ENCODE results near the gene FAH.
"Not testable (repeated sequence)": the region's sequence is repeated elsewhere in the genome, so short reads cannot be mapped to it uniquely, and the experiment has no call there.

The FAH gene

DNA sequence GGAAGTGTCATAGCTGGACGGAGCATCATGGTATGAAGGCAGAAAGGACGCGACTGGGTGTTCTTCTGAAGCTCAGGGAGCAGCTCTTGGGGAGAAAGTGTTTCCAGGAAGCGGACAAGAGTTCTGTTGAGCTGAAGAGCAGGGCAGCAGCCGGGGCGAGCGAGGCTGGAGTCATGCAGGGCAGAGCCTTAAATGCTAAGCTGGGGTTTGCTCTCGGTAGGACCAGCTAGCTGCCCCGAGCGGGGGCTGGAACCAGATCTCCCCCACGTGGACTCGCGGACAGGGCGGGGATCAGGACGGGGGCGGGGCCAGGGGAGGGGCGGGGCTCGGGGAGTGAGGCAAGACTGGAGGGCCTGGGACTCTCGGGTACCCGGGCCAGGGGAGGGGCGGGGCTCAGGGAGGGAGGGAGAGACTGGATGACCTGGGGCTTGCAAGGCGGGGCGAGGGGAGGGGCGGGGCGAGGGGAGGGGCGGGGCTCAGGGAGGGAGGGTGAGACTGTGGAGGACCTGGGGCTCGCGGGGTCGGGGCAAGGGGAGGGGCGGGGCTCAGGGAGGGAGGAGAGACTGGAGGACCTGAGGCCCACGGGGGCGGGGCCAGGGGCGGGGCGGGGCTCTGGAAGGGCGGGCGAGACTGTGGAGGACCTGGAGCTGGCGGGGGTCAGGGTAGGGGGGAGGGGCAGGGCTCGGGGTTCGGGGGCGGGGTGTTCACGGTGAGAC lies 461 bp upstream of the FAH start:
- DNase-seq (ENCODE audit: low read depth), result peak; percentile 82

- DNase-seq (ENCODE audit: low read depth), result no peak
Measured at GRCh38 chr15:80153900-80154299, 1.1 kb downstream of the FAH start.

- DNase-seq (ENCODE audit: low read depth), result no peak
Measured at GRCh38 chr15:80154336-80154735, 1.5 kb downstream of the FAH start.

DNA sequence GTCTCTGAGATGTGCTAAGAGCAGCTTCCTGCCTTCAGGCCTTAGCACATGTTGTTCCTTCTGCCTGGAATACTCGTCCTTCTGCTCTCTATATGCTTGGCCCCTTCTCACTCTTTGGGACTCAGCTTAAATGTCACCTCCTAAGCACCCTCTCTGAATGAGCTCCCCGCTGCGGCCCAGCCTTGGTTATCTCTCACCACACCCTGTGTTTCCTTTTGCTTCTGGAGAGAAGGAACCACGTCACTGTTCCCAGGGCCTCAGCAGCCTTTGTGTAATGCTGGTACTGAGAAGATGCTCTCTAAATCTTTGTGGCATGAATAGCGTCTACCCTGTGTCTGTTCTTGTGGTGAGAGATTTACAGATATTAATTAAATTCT lies 2.2 kb downstream of the FAH start:
- DNase-seq (ENCODE audit: low read depth), result no peak

DNA sequence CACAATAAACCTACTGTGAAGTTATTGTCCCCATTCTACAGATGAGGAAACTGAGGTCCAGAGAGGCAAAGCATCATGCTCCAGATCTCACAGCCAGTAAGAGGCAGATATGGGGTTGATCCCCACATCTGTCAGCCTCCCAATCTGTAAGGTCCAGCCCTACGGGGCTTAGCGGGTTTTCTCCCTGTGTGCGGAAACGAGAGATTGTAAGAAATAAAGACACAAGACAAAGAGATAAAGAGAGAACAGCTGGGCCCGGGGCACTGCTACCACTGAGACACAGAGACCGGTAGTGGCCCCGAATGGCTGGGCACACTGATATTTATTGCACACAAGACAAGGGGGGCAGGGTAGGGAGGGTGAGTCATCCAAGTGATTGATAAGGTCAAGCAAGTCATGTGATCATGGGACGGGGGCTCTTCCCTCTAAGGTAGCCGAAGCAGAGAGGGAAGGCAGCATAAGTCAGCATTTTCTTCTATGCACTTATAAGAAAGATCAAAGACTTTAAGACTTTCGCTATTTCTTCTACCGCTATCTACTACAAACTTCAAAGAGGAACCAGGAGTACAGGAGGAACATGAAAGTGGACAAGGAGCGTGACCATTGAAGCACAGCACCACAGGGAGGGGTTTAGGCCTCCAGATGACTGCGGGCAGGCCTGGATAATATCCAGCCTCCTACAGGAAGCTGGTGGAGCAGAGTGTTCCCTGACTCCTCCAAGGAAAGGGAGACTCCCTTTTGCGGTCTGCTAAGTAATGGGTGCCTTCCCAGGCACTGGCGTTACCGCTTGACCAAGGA lies 2.8 kb downstream of the FAH start:
- not testable (repeated sequence) for DNase-seq (ENCODE audit: low read depth)

GRCh38 chr15:80156176-80156720 lies 3.4 kb downstream of the FAH start:
- DNase-seq (ENCODE audit: low read depth), result no peak

- no peak for DNase-seq (ENCODE audit: low read depth)
Measured at GRCh38 chr15:80157215-80157614, 4.4 kb downstream of the FAH start.

GRCh38 chr15:80159301-80159700 lies 6.5 kb downstream of the FAH start:
- DNase-seq (ENCODE audit: low read depth), result no peak

- no peak for DNase-seq (ENCODE audit: low read depth)
Measured at GRCh38 chr15:80159811-80160569, 7.2 kb downstream of the FAH start.

- DNase-seq (ENCODE audit: low read depth), result no peak
Measured at GRCh38 chr15:80160570-80161156, 7.9 kb downstream of the FAH start.

DNA sequence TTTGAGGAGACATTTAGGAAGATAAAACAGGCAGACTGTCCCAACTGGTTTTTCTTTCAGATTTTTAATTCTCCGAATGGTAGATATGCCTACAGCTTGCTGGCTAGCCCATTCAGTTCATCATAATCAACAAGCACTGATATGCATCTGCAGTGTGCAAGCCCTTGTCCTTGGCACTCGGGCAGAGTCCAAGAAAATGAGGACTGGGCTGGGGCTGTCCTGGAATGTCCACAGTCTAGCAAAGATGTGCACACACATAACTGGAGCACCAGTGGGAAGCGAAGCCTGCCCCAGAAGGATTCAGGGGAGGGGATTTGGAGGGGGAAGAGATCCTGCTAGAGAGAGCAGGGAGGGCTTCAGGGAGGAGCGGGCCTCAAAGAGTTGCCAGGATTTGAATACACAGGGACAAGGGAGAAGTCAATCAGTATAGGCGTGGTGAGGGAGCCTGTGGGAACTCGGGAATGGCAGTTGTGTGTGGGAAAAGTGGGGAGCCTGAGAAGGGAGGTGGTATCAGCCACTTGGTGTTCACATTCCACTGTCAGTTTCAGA lies 8.7 kb downstream of the FAH start:
- no peak for DNase-seq (ENCODE audit: low read depth)

- DNase-seq (ENCODE audit: low read depth), result no peak
Measured at GRCh38 chr15:80162059-80162554, 9.3 kb downstream of the FAH start.

GRCh38 chr15:80163217-80163616 lies 10.4 kb downstream of the FAH start:
- no peak for DNase-seq (ENCODE audit: low read depth)

GRCh38 chr15:80163897-80164296 lies 11.1 kb downstream of the FAH start:
- no peak for DNase-seq (ENCODE audit: low read depth)

GRCh38 chr15:80167936-80168335 lies 15.1 kb downstream of the FAH start:
- DNase-seq (ENCODE audit: low read depth), result no peak

DNA sequence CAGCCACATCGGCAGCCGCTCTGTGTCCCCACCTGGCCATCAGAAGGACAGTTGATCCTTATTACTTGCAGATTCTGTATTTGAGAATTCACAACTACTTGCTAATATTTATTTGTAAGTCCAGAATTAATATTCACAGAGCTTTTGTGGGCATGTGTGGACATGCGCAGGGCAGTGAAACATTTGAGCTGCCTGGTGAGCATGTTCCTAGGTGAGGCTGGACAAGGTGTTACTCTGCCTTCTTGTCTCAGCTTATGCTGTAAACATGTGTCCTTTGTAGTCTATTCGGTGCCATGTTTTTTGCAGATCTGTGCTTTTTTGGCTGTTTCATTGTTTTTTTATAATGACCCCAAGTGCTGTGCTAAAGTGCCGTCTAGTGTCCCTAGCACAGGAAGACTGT lies 15.6 kb downstream of the FAH start:
- no peak for DNase-seq (ENCODE audit: low read depth)

GRCh38 chr15:80169768-80170357 lies 17.1 kb downstream of the FAH start:
- no peak for DNase-seq (ENCODE audit: low read depth)

DNA sequence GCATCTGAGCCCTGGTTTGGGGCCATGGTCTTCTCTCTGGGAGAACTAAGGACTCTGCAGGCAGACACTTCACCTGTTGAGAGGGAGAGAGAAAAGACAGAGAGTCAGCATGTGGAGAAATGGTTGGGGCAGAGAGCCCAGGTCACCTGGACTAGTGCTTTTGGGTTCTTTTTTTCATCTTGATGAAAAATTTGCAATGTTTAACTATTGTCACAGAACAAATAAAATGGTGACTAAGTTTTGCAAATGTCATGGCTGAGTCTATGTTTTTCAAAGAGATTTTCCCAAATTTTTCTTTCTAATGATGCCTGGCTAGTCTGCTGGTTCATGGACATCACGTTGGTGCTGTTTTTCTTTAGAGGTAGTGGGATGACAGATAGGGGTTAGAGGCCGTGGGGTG lies 17.8 kb downstream of the FAH start:
- DNase-seq (ENCODE audit: low read depth), result no peak

DNA sequence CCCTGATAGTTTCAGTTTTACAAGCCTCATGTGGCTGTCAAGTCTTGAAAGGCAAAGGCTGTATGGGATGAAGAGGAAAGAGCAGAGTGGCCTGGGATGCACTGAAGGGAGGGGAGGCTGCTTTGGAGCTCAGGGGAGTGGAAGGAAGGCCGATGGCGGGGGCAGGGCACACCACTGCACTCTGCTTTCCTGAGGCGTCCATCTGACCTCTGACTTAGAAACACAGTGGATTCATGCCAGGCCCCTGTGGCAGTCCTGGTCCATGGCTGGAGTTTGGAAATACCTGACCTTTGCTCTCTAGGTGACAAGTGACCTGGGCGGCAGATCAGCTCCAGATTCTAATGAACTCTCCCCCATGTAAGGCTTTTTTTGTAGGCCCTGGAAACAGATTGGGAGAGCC lies 19.0 kb downstream of the FAH start:
- DNase-seq (ENCODE audit: low read depth), result no peak

- no peak for DNase-seq (ENCODE audit: low read depth)
Measured at GRCh38 chr15:80172401-80172800, 19.6 kb downstream of the FAH start.

DNA sequence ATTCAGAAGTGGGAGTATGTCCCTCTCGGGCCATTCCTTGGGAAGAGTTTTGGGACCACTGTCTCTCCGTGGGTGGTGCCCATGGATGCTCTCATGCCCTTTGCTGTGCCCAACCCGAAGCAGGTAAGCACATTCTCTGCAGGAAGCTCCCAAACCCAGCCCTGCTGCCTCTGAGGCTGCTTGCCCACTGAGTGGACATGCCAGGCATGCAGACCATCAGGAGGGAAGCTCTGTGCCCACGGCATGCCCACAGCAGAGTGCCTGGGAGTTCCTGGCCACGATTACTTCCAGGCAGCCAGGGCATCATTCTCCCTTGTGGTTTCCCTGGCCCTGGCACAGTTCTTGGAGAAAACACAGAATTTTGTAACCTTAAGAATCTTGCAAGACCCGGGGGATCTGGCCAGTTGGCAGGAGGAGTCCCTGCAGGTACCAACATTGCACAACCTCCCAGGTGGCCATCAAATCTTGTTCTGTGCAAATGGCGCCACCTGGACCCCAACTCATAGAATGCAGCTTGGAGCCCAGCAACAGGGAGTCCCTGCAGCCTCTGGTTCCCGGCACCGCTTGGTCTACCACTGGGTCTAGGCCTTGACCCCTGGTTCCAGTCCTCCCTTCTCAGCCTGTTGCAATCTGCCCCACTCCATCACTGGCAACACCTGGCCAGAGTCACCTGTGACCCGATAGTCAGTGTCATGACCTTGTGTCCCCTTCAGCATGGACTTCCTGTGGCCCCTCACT lies 20.4 kb downstream of the FAH start:
- DNase-seq (ENCODE audit: low read depth), result peak; percentile 41
